COR-L47 (cell line): ENCODE data around the gene CLCN2.

Experiments
- DNase-seq: peaks from one replicate; lab custom pipeline; 2025; lab: John Stamatoyannopoulos, UW

CLCN2 gene

GRCh38 chr3:184361532-184361931 is at the start of gene CLCN2, which contains the start of gene POLR2H:
CLCN2 (minus strand) TSS chr3:184361605; CDS start chr3:184361479, 126 bp downstream.
POLR2H (plus strand) TSS chr3:184361710; CDS start chr3:184363493, 1,783 bp downstream.
- DNase-seq: peak; percentile 43

DNA sequence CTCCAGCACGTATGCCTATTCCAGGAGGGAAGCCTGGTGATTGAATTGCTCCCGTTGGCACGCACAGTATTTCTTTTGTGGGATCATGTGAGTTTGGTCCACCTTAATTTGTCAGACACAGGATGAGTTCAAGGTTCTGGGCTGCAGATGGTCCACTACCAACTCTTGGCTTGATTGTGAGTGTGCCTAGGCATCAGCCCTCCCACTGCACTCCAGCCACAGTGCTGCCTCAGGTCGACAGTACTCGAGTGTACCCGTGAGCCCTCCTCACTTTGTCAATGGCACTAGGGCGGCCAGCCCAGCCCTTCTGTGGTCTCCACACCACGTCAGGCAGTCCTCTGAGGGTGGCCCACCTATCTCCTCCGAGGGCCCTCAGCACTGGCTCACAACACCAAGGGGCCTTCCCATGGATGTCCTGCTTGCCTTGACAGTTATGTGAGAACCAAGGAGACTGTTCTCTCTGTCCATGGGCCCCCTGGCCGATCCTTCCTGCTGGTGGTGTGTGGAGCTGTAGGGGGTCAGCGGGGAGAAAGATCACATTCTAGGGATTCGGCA is 48.6 kb upstream of the CLCN2 start:
- DNase-seq: no peak

DNA sequence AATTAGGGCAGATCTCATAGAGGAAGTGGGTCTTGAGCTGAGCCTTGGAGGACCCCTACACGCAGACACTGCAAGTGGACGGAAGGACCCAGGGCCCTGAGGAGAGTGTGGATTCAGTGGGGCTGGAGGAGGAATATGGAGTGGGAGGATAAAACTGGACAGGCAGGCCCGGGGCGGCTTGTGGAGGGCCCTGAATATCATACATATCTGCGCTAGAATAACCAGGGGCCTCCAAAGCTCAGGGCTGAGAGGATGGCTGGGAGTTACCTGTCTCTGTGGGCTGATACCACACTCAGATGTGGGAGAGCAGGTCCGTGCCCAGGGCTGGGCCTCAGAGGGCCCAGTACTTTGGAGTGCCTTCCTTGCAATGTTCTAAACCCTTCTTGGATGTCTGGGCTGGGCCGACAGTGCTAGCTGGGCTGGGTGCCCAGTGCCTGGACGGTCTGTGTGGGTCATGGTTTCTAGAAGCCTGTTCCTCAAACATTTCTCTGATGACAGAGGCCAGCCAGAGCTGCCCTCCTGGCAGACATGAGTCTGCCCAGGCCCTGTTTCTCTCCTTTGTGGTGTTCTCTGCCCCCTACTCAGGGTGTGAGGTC is 48.0 kb upstream of the CLCN2 start:
- no peak for DNase-seq

DNA sequence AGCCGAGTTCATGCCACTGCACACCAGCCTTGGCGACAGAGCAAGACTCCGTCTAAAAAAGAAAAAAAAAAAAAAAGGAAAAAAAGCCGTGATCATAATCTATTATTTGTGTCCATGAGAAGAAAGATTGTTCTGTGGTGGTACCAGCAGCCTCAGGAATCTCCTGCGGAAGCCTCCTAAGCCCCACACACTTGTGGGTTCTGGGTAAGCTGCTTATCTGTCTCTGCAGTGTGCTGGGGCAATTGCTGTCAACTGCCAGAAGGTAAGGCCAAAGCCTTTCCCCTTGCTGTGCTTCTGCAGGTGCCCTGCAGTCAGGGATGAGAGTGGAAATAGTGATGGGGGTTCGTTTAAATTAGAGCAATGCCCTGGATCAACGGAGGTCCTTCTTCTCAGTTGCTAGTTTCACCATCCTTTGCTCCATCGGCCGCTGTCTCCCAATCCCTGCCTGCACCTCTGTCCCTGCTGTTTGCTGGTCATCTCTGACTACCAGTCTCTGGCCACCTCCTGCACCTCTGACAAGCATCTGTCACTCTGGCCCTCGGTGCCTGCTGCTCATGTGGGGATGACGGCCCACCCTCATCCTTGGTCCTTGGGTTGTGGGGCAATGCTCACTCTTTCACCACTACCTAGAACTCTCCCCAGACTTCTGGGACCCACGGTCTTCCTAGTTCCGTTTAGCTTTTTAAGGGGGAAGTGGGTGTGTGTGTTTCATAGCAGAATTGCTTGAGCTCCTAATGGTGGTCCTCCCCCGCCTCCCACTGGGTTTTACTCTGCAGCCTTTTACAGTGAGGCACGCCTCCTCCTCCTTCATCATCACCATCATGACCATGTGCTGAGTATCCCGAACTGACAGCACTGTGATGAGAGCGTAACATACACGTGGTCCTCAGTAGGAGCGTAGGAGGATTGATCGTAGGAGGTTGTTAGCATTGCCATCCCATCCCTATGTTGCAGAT is 43.9 kb upstream of the CLCN2 start:
- no peak for DNase-seq

DNA sequence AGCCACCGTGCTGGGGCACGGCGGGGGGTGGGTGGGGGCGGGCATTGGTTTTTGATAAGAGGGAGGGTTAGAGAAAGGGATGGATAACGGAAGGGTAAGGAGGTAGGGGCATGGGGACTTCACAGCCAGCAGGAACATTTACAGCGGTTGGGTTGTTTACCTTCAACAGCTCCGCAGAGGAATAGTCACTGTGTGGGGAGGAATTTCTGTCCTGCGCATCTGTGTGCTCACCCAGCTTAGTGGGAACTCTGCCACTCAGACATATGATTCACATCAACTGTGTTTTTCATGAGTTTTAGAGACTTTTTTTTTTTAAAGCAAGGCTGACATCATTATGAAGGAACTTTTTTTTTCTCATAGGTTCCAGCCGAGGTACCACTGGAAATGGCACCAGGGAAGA is 38.0 kb upstream of the CLCN2 start:
- no peak for DNase-seq

DNA sequence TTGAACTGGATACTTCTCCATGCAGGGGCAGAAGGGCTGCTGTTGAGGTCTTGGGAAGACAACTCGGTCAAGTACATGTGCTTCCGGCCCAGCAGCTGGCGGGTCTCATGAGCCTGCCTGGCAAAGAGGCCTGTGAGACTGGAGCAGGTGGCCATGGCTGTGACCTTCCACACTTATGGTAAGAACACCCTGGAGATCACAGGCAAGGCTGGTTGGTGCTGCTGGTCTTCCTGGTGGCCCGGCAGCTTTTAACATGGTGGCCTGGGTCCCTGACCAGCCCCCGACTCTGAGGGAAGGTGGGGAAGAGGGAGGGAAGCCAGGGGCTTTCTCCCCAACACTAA is 33.9 kb upstream of the CLCN2 start:
- no peak for DNase-seq

DNA sequence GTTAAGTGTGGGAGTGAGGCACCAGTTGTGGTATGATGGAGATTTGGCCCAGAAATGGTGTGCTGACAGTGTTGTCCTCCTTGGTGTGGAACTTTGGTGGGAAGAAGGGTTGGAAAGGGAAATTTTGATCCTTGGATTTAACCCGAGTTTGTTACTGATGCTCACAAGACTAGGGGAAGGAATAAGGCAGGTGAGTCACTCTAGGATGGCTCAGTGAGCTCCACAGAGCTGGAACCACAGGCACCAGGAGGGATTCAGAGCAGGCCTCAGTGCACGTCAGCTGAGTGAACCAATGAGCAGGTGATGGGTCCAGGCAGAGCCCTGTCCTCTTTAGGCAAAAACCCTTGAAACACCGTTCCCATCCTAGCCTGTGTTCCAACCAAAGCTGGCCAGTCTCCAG is 29.9 kb upstream of the CLCN2 start:
- no peak for DNase-seq

GRCh38 chr3:184389935-184390528 is 28.6 kb upstream of the CLCN2 start:
- DNase-seq: no peak

DNA sequence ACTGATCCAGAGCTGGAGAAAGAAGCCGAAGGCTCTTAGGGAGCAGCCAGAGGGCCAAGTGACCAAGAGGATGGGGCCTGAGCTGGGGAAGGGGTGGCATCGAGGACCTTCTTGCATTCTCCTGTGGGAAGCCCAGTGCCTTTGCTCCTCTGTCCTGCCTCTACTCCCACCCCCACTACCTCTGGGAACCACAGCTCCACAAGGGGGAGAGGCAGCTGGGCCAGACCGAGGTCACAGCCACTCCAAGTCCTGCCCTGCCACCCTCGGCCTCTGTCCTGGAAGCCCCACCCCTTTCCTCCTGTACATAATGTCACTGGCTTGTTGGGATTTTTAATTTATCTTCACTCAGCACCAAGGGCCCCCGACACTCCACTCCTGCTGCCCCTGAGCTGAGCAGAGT is 28.0 kb upstream of the CLCN2 start:
- DNase-seq: no peak

DNA sequence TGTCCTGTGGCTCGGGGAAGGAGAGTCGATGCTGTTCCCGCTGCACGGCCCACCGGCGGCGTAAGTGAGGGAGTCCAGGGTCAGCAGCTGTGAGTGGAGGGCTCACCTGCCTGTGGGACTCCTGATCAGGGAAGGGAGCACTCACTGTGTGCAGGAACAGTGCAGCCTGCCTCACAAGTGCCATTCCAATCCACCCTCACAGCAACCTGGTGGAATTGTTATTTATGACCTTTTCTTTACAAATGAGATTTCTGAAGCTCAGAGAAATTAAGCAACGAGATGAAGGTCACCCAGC is 27.5 kb upstream of the CLCN2 start:
- DNase-seq: no peak

GRCh38 chr3:184388164-184388935 is 26.9 kb upstream of the CLCN2 start:
- DNase-seq: no peak

DNA sequence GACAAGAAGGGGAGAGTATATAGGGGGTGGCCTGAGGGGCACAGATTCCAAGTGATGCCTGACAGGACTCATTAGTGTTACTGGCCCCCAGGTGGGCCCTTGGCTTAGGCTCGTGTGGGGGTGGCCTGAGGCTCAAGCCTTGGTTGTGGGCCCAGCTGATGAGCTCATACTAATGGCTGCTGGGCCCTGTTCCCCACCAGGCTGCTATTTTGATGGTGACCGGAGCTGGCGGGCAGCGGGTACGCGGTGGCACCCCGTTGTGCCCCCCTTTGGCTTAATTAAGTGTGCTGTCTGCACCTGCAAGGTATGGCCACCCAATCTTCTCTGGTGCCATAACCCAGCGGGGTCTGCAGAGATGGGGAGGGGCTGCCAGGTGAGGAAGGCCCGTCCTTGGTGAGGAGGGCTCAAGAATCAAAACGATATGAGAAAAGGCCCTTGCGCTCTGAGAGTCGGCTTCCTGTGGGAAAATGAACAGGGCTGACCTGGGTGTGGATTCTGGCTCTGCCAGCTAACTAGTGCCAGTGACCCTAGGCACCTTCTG is 25.8 kb upstream of the CLCN2 start:
- DNase-seq: no peak

GRCh38 chr3:184386047-184386806 is 24.8 kb upstream of the CLCN2 start:
- no peak for DNase-seq

DNA sequence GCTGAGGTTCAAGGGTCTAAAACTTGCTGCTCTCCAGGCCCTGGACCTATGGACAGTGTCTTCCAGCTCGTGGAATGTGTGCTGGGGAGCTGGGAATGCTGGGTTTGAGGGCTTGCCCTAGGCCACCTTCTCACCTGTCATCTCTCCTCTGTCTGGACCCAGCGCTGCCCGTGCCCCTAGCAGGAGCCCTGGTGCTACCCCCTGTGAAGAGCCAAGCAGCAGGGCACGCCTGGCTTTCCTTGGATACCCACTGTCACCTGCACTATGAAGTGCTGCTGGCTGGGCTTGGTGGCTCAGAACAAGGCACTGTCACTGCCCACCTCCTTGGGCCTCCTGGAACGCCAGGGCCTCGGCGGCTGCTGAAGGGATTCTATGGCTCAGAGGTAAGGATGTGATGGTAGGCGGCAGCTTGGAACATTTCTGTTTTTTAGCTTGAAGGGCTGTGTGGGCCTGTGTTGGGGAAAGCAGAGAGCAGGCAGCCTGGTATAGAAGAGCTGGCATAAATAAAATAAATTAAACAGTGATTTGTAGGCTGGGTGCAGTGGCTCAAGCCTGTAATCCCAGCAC is 23.5 kb upstream of the CLCN2 start:
- DNase-seq: no peak

DNA sequence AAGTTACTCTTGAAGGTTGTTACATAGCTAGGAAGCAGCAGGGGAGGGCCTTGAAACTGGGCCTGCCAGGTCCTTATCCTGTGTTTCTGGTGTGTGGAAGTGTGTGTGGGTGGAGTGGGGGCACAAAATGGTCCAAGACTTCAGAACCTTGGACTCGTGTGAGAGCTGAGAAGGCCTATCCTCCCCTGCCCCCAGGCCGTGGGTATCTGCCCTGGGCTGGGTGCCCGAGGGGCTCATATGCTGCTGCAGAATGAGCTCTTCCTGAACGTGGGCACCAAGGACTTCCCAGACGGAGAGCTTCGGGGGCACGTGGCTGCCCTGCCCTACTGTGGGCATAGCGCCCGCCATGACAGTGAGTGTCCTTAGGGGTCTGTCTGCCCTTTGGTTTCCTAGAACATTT is 22.9 kb upstream of the CLCN2 start:
- DNase-seq: no peak

DNA sequence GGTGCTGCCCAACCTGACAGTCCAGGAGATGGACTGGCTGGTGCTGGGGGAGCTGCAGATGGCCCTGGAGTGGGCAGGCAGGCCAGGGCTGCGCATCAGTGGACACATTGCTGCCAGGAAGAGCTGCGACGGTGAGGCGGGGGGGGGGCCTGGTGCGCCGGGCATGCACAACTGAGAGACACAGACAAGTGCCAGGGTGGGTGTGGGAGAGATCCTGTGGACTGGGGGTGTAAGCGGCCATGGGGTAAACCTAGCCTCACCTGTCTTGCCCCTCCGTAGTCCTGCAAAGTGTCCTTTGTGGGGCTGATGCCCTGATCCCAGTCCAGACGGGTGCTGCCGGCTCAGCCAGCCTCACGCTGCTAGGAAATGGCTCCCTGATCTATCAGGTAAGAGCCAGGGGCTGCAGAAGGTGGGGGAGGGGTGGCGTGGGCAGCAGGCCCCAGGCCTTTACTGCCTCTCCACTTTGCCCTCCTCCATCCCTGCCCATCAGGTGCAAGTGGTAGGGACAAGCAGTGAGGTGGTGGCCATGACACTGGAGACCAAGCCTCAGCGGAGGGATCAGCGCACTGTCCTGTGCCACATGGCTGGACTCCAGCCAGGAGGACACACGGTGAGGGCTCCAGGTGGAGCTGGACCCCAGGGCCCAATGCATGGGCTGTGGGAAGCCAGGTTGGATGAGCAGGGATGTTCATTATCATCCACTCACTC is 21.8 kb upstream of the CLCN2 start:
- no peak for DNase-seq

DNA sequence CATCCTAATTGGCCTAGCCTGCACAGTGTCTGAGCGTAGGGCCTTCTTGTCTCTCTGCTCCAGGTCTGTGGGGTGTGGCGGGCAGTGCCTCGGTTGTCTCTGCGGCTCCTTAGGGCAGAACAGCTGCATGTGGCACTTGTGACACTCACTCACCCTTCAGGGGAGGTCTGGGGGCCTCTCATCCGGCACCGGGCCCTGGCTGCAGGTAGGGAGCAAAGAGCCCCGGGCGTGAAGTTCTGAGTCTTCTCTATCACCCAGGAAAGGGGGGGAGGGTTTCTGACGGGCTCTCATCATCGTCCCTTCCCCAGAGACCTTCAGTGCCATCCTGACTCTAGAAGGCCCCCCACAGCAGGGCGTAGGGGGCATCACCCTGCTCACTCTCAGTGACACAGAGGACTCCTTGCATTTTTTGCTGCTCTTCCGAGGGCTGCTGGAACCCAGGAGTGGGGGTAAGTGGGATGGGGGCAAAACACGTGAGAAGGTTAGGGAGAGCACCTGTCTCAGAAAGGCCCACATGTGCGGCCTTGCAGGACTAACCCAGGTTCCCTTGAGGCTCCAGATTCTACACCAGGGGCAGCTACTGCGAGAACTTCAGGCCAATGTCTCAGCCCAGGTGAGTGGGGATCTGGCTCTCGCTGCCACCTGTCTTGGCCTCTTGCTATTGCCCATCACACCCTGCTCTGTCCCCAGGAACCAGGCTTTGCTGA is 21.1 kb upstream of the CLCN2 start:
- no peak for DNase-seq

- no peak for DNase-seq
Measured at GRCh38 chr3:184381261-184382224, 20.1 kb upstream of the CLCN2 start.
